GM12872 (cell line): ENCODE results near the gene ACAA1.

Experiments
- TF ChIP-seq, protein P1 (sequence below): IDR thresholded peaks from 3 replicates; pipeline ENCODE4 v1.5.1; 2011; ENCODE audit warnings: low read depth, mild to moderate bottlenecking, low read length, moderate library complexity; ENCODE audit not compliant: insufficient read depth

The ACAA1 gene

DNA sequence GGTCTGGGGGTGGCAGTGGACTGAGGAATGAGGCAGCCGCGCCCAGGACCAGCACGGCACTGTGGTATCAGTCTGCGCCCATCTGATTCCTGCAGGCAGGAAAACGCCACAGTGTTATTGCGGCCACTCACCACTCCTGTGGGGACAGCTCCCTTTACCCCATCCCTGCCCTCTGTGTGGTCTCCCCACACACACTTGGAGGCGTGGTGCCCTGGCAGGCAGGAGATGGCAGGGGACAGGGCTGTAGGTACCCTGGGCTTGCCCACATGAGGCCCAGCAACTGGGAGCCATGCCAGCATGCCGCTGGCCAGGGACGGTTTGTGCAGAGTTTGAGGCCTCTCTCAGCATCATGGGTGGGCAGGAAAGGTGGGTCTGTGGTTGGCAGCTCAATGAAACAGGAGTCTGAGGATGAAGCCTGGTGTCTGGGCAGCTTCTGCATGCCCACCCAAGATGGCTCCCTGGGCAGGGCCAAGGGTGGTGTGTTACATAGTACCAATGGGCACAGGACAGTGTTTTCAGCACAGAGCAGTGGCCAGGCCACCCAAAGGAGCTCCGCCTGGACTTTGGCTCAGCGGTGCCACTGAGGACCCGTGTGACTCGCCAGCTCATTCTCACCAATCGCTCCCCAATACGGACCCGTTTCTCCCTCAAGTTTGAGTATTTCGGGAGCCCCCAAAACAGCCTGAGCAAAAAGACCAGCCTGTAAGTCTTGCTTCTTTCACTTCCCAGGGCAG lies 27.2 kb downstream of the ACAA1 start:
- TF ChIP-seq, protein P1, sequence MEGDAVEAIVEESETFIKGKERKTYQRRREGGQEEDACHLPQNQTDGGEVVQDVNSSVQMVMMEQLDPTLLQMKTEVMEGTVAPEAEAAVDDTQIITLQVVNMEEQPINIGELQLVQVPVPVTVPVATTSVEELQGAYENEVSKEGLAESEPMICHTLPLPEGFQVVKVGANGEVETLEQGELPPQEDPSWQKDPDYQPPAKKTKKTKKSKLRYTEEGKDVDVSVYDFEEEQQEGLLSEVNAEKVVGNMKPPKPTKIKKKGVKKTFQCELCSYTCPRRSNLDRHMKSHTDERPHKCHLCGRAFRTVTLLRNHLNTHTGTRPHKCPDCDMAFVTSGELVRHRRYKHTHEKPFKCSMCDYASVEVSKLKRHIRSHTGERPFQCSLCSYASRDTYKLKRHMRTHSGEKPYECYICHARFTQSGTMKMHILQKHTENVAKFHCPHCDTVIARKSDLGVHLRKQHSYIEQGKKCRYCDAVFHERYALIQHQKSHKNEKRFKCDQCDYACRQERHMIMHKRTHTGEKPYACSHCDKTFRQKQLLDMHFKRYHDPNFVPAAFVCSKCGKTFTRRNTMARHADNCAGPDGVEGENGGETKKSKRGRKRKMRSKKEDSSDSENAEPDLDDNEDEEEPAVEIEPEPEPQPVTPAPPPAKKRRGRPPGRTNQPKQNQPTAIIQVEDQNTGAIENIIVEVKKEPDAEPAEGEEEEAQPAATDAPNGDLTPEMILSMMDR, result no peak

GRCh38 chr3:38108649-38109579 lies 28.0 kb downstream of the ACAA1 start:
- TF ChIP-seq, protein P1, result no peak

GRCh38 chr3:38107911-38108648 lies 28.8 kb downstream of the ACAA1 start:
- TF ChIP-seq, protein P1, result no peak

DNA sequence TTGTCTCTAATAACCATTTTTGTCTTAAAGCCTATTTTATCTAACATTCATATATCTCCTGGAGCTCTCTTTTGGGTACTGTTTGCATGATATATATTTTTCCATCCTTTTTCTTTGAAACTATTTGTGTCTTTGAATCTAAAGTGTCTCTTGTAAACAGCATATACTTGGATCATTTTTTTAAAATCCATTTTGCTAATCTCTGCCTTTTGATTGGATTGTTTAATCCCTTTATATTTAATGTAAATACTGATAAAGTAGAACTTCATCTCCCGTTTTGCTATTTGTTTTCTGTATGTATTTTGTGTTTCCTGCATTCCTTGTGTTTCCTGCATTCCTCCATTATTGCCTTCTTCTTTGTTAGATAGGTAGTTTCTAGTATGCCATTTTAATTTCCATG lies 31.4 kb downstream of the ACAA1 start:
- TF ChIP-seq, protein P1, result no peak

GRCh38 chr3:38102444-38102814 lies 34.5 kb downstream of the ACAA1 start:
- TF ChIP-seq, protein P1, result no peak

- TF ChIP-seq, protein P1, result no peak
These were observed 35.0 kb downstream of the ACAA1 start for GRCh38 chr3:38101811-38102443.
